Muscle of leg (tissue), 11 donors: ENCODE measurements around the gene RAB34. TPM values are rescaled to one million over a fixed set of nuclear protein-coding genes. Genes with fewer than 3 reads are reported as not detected.

Experiments
- DNase-seq: peaks from one replicate; pipeline ENCODE4 v3.0.0; 2013
- H3K27ac ChIP-seq: one replicate; pipeline ENCODE4 v1.5.1; 2013; ENCODE audit warnings: mild to moderate bottlenecking, low read length, control low read depth
- H3K27me3 ChIP-seq: one replicate; pipeline ENCODE4 v1.6.1; 2013; ENCODE audit warnings: low read length; ENCODE audit not compliant: control insufficient read depth, insufficient read depth
- H3K36me3 ChIP-seq: one replicate; pipeline ENCODE4 v1.6.1; 2013; ENCODE audit warnings: low read length; ENCODE audit not compliant: control insufficient read depth, insufficient read depth
- H3K4me1 ChIP-seq: one replicate; pipeline ENCODE4 v1.6.1; 2013; ENCODE audit warnings: low read length; ENCODE audit not compliant: control insufficient read depth, insufficient read depth
- H3K4me3 ChIP-seq: one replicate; pipeline ENCODE4 v1.5.1; 2013; ENCODE audit warnings: low read length, control low read depth
- H3K9me3 ChIP-seq: replicated peaks from 2 replicates; pipeline ENCODE4 v1.6.1; 2013; ENCODE audit warnings: low read depth, low read length; ENCODE audit not compliant: control insufficient read depth
- WGBS: methylation state at CpG from one replicate; pipeline ENCODE4 v1.1.5; 2013; ENCODE audit warnings: missing lambda C conversion rate; ENCODE audit not compliant: insufficient coverage; 5-methylcytosine and 5-hydroxymethylcytosine counted together
- polyA plus RNA-seq, 8 donors: library from polyadenylated mRNA; unstranded; fragments of 120-200 nt; gene quantifications; one replicate each; pipeline versions ENCODE4 v1.2.1 to v1.2.3, GENCODE V29; 2013; ENCODE audit warnings: inconsistent platforms in 1 of 8, low replicate concordance in 1 of 8; ENCODE audit not compliant: insufficient read length in 8 of 8, insufficient read depth in 1 of 8
- total RNA-seq: library from RNA; stranded (reverse); fragments of 120-200 nt; gene quantifications from one replicate; pipeline ENCODE4 v1.2.4, GENCODE V29; 2013

Gene RAB34
- total and polyA plus RNA-seq, 9 donors: 67.9 to 106 (median 83.2) TPM

DNA sequence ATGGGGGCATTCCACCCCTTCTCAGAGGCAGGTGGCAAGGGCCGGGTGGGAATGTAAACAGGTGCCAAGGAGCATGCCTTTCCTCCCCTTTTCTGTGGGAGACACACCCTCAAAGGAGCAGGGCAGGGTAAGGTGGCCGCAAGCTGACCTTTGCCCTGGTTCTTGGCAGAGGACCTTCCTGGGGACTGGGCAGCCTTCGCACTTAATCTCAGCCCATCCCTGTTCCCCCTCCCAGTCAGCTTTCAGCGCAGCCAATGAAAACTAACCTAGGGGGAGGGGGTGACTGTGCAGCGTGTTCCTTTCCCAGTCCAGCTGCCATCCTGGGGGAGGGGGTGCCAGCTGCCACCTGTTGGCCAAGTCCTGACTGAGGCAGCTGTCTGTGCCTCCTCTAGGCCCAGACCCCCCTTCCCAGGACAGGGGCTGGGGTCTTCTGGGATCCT, 29.0 kb upstream of the RAB34 start:
- 60% methylated on average over 1 of the region's 5 CpGs for WGBS
- Histone ChIP-seq H3K27ac (peak overlapping the region; percentile 98), H3K9me3 (no peaks in the 10 kb centered on the region), H3K27me3 (no peaks in the 10 kb centered on the region), H3K4me3 (peak overlapping the region; percentile 15), H3K4me1 (peaks cover 60% of the 10 kb centered on the region), H3K36me3 (peaks cover 51% of the 10 kb centered on the region)
- peak; percentile 87 for DNase-seq

- peak overlapping the region; percentile 98 for H3K27ac ChIP-seq
- H3K27me3 ChIP-seq: no peaks in the 10 kb centered on the region
- H3K4me1 ChIP-seq: peaks cover 60% of the 10 kb centered on the region
- no peak for DNase-seq
- 83% methylated on average over 1 of the region's 4 CpGs for WGBS
- H3K9me3 ChIP-seq: no peaks in the 10 kb centered on the region
- peak overlapping the region; percentile 56 for H3K4me3 ChIP-seq
- H3K36me3 ChIP-seq: peaks cover 47% of the 10 kb centered on the region
Observed at GRCh38 chr17:28745786-28746411, 28.2 kb upstream of the RAB34 start.

DNA sequence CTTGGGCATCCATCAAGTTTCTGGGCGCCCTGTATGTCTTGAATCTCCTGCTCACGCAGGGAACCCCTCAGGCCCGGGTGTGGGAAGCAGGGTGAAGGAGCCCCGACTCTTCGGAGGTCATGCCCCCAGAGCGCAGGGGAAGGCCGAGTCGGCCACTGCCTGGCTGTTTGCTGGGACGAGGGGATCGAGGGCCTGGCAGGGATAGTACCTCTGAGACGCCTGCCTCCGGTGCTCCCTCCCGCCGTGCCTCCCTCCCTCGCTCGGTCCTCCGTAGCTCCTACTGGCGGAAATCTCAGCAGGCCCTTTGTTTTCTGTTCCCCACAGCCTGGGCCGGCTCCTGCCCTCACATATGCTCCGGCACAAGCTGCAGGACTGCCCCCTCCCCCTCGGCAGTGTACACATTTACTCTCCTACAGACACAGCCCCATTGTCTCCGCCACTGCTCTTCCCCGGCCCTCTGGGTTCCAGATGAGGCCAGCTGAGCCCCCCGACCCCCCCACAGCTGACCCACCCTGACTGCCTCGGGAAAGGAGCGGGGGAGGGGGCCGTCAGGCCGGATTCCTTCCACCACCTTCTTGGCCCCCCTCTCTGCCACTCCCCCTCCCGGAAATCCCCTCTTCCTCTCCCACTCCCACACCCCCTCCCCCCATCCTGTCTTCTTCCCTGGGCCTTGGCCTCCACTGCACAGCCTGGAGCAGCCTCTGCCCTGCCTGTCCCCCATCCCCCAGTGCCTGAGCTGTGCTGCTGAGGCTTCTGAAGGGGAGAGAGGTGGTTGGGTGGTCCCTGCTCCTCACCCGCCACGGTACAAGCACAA, 27.5 kb upstream of the RAB34 start:
- peak; percentile 84 for DNase-seq
- WGBS: 0% methylated on average over 27 of the region's 31 CpGs
- Histone ChIP-seq H3K27me3 (no peaks in the 10 kb centered on the region), H3K36me3 (peaks cover 41% of the 10 kb centered on the region), H3K4me1 (peaks cover 57% of the 10 kb centered on the region), H3K27ac (peak overlapping the region; percentile 98), H3K4me3 (peak overlapping the region; percentile 56), H3K9me3 (no peaks in the 10 kb centered on the region)

DNA sequence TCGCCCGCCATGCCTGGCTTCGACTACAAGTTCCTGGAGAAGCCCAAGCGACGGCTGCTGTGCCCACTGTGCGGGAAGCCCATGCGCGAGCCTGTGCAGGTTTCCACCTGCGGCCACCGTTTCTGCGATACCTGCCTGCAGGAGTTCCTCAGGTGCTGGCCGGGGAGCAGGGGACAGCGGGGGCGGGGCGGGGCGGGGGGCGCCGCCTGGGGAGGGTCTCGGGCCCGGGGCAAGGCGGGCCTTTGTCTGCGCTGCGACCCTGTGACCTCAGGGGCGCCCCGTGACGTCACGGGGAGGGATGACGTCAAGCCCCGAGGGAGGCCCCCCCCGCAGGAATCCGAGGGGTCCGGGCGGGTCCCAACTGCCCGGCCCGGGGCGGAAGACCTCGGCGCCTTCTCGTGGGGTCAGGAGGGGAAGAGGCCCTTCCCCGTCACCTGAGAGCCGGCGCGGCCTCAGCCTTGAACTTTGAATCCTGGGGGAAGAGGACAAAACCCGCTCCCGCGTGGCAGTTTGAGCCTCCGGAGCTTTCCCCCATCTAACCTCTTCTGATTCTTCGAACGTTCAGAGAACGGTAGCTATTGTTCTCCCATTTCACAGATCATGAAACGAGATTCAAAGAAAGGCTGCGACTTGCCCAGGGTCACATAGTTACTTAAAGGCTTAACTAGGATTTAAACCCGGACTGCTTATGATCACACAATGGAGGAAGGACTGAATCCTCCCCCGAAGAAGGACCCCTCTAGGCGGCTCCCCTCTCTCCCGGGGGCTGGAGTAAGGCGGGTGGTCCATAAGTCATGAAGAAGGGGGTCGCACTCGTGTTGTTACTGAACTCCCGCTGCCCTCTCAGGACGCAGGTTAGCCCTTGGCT, 26.7 kb upstream of the RAB34 start:
- Histone ChIP-seq H3K27me3 (no peaks in the 10 kb centered on the region), H3K4me1 (peaks cover 52% of the 10 kb centered on the region), H3K4me3 (peak overlapping the region; percentile 56), H3K36me3 (peaks cover 35% of the 10 kb centered on the region), H3K27ac (peak overlapping the region; percentile 98), H3K9me3 (no peaks in the 10 kb centered on the region)
- DNase-seq: peak; percentile 72
- WGBS: under 1% methylated on average over 56 of the region's 61 CpGs

- H3K9me3 ChIP-seq: no peaks in the 10 kb centered on the region
- WGBS: under 1% methylated on average over 65 of the region's 70 CpGs
- H3K36me3 ChIP-seq: peaks cover 26% of the 10 kb centered on the region
- peak within 1 kb of the TSS; percentile 72 for H3K4me3 ChIP-seq
- peak; percentile 93 for DNase-seq
- no peaks in the 10 kb centered on the region for H3K27me3 ChIP-seq
- peaks cover 48% of the 10 kb centered on the region for H3K4me1 ChIP-seq
- peak within 1 kb of the TSS; percentile 98 for H3K27ac ChIP-seq
Observed at GRCh38 chr17:28743243-28744103, 25.8 kb upstream of the RAB34 start, which contains the start of gene TRAF4. Gene TRAF4, plus strand, starts transcription at chr17:28744011. Its CDS starts 102 bp downstream, at chr17:28744113.

DNA sequence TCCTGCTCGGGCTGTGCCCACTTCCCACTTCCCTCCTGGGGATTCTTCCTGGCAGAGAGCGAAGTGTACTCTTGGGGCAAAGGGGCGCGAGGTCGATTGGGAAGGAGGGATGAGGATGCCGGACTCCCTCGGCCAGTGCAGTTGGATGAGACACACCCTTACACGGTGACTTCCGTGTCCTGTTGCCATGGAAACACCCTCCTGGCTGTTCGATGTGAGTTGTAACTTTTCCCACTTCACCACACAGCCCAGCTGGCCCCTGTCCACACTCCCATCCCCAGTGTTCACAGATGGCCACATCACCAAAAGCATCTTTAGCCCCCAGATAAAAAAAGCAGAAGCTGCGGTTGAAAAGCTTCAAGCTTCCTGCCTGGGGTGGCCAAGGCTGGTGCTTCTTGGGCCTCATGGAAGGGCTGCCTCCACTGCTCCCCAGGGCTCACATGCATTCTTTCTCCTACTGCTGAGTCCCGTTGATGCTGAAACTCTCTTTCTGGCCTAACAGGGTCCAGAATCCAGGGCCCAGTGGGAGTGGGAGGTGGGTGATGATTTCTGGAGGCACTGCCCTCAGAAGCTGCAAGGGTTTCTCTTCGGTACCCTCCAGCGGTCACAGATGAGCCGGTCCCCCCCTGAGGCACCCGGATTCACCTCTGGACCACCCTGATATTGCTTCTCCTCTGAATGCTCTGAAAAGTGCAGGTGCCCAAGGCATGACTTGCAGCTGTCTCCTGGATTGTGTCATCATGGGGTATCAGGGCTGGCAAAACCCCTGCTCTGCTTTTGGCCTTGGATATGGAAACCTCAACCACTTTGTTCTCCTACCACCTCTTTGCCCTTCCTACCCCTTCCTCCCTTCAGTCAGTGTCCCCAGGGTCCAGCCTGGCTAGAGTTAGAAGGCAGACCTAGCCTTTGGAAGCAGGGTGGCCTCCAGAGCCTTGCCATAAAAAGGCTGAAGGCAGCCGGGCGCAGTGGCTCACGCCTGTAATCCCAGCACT, 24.0 kb upstream of the RAB34 start:
- H3K27ac ChIP-seq: no peak overlapping the region
- peak; percentile 54 for DNase-seq
- peaks cover 31% of the 10 kb centered on the region for H3K4me1 ChIP-seq
- H3K4me3 ChIP-seq: no peak overlapping the region
- no peaks in the 10 kb centered on the region for H3K9me3 ChIP-seq
- 62% methylated on average over 13 of the region's 19 CpGs for WGBS
- H3K27me3 ChIP-seq: no peaks in the 10 kb centered on the region
- H3K36me3 ChIP-seq: peaks cover 16% of the 10 kb centered on the region

- Histone ChIP-seq H3K4me1 (peaks cover 22% of the 10 kb centered on the region), H3K27me3 (no peaks in the 10 kb centered on the region)
- WGBS: 85% methylated on average over 6 of the region's 10 CpGs
Observed at GRCh38 chr17:28740406-28741357, 23.0 kb upstream of the RAB34 start.

More at GRCh38 chr17:28740406-28741357, 23.0 kb upstream of the RAB34 start:
- Histone ChIP-seq H3K4me3 (no peak overlapping the region), H3K9me3 (no peaks in the 10 kb centered on the region), H3K36me3 (peaks cover 10% of the 10 kb centered on the region), H3K27ac (no peak overlapping the region)
- DNase-seq: no peak
